Mesenteric fat pad (tissue), 1 donor: ENCODE data around the gene BLOC1S1. TPM values are rescaled to one million over a fixed set of nuclear protein-coding genes. Genes with fewer than 3 reads are reported as not detected.

Experiments
- DNase-seq: peaks from one replicate; pipeline ENCODE4 v3.0.0-alpha.2; 2020; ENCODE audit warnings: low spot score
- total RNA-seq: library from RNA; stranded (reverse); fragmentation: NEBNext Ultra II Directional; extraction: Animal tissue kit (Norgen Biotek cat#: 25700); gene quantifications from one replicate; pipeline ENCODE4 v1.2.1, GENCODE V29; 2021
- donor health status: DM: yes; HTN: yes; CAD: no.

BLOC1S1 gene
- total RNA-seq, 1 donor from 2014 or later: 136 TPM

DNA sequence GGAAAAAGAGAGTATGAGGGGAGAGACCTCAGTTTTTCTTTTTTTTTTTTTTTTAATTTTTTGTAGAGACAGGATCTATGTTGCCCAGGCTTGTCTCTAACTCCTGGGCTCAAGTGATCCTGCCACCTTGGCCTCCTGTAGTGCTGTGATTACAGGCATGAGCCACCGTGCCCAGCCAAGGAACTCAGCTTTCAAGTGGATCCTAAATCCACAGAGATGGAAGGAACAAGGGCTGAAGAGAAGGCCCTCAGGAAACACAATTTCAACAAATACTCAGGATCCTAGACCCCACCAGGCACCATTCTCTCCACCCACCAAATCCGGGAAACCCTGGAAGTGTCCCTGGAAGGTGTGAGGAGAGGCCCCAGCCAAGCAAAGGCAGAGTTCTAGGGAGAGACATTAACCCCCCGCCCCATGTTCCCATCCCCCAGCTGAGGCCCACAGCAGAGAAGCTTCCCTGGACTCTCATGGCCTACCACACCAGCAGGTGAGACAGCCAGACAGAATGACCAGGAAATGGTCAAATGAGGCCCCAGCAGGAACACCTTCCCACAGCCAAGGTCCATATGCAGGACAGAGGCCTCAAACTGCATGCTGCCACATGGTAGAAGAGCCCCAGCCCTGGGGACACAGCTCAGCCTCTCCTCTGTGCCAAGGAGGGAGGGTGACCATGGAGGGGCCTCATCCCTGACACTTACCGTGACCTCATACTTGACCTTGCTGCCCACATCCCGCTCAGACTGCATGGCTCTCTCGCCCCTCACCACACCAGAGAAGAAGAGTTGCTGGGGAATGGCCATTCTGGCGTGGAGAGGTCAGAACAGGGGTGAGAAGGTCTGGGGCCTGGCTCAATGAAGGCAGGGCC, 22.3 kb upstream of the BLOC1S1 start:
- no peak for DNase-seq

DNA sequence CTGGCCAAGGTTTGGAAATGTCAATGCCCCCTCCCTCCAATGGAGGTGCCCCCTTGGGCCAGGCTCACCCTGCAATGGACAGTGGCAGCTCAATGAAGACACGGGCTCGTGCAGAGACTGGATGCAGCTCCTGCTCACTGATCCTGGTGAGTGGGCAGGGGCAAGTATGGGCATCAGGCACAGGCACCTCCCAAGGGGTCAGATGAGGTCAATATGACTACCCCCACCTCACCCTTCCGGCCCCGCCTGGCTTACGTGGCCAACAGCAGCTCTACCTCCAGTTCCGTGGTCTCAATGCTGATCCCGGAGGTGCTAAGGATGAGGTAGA, 21.7 kb upstream of the BLOC1S1 start:
- DNase-seq: peak; percentile 68

DNA sequence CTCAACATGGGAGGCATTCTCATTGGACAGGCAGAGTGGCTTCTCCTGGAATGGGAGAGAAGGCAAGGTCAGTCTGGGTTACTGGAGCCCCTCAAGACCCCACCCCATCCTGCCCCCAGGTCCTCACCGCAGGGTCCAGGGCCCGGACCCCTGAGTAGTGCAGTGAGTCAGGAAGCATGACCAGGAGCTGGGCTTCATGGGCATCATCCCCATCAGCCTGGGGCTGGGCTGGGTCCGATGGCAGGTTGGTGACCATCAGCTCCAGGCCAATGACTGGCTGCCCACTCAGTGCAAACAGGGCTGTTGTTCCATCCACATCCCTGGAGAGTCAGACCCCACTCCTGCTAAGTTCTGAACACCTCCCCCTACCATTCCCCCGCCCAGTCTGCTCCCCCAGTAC, 21.2 kb upstream of the BLOC1S1 start:
- DNase-seq: peak; percentile 64

DNA sequence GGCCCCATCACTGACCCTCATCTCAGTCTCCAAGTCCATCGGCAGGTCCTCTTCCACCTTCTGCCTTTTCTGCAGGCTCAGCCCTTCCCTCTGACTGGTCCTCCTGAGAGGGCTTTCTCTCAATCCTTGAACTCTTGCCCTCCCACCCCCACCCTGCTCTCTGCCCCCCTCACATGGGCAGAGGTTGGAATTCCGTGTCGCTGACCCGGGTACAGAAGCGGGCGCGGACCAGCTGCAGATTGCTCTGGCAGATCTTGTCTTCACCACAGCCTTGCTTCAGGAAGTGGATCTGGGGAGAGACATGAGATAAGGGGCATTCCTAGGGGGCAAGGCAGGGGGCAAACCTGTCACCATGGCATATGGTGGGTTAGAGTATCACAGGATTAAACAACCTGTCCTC, 20.5 kb upstream of the BLOC1S1 start:
- peak; percentile 47 for DNase-seq

DNA sequence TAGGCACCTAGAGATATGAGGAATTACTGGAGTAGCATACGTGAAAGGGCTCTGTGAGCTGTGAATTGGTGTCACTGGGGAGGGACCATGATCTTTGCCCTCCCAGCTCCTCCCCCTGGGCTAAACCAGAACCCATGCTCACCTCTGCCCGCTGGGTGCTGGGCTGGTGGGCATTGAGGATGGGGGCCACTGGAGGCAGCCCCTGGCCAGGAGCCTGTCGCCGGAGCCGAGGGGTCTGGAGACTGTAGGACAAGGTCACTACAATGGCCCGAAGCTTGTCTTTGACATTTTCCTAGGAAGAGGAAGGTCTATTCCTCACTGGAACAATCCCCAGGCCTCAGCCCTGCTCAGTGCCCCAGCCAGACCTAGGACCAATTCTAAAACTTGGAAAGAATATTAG, 19.7 kb upstream of the BLOC1S1 start:
- DNase-seq: peak; percentile 83

DNA sequence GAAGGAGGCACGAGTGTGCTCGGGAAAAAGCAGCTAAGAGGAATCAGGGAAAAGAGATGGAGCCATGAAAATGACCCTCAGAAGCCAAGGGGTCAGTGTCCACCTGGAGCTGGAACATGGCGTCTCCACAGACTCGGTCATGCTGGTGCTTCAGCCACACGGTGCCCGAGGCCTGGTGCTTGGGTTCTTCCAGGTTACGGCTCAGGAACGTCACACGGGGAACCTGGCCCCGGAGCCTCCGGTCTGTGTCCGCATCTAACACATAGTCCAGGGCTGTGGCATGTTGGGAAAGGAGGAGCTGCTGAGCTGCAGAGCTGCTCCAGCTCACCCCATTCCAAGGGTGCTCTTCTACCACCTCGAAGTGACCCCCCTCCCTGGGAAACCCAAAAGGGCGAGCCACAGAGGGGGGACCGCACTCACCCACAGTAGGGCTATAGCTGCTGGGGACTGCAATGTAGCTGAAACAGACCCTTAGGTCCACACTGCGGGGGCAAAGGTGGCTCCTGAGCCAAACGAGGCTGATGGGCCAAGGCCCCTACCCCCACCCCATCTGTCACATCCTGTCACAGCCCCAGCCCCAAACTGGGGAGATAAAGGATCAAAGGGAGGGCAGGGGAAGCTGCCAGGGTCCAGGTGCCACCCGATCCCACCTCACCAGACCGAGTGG, 18.9 kb upstream of the BLOC1S1 start:
- DNase-seq: peak; percentile 75

DNA sequence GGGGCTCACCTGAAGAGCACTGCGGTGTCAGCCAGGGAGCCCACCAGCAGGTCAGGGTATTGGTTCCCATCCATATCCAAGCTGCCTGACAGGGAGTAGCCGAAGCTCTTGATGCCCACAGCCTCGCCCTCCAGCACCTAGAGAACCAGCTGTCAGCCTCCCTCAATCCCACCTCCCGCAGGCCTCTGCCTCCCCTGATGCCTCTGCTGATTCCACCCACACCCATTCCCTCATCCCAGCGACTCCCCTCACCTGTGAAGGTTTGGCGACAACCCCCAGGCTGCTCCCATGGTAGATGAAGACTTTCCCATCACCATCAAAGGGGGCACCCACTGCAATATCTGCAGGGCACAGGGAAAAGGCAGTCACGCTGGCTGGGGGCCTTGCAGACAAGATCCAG, 18.2 kb upstream of the BLOC1S1 start:
- DNase-seq: peak; percentile 55

DNA sequence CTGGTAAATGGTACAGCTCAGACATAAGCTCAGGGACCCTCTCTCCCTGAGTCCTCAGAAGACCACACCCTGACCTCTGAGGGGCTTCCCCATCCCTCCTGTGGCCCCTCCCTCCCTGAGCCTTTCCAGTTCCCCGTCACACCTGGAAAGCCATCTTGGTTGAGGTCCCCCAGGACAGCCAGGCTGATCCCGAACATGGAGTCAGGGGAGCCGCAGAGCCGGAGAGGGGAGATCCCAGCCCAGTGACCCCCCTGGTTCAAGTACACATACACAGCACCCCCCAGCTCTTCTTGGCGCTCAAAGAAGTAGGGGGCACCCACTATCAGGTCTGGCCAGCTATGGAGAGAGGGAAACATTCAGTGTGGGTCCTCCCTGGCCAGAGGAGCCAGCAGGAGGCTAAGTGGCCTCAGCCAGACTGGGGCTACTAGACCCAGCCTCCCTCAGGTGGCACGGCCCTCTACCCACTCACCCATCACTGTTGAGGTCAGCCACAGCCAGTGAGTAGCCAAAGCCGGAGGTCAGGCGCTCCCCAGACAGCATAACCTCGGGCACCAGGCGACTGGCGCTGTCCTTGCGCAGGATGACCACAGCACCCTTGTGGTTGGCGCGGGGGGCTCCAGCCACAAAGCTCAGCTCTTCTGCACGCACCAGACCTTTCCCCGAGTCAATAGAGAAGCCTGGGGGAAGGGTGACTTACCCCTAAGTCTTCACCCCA, 17.4 kb upstream of the BLOC1S1 start:
- peak; percentile 64 for DNase-seq

DNA sequence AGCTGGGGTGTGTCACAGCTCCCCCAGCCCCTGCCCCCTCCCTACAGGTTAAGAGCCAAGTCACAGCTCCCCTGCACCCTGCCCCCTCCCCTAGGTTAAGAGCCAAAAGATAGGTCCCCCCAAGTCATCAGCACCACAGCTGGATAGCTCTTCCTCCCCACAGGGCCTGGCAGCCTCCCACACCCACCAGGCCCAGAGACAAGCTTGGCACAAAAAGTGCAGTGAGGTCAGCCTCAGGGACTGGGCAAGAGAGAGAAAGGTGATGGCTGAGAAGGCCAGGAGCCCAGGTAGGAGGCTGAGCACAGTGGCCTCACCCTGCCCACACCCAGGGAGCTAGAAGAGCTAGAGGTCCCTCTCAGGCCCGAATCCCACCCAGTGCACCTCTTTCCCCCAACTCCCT, 16.9 kb upstream of the BLOC1S1 start:
- peak; percentile 53 for DNase-seq

DNA sequence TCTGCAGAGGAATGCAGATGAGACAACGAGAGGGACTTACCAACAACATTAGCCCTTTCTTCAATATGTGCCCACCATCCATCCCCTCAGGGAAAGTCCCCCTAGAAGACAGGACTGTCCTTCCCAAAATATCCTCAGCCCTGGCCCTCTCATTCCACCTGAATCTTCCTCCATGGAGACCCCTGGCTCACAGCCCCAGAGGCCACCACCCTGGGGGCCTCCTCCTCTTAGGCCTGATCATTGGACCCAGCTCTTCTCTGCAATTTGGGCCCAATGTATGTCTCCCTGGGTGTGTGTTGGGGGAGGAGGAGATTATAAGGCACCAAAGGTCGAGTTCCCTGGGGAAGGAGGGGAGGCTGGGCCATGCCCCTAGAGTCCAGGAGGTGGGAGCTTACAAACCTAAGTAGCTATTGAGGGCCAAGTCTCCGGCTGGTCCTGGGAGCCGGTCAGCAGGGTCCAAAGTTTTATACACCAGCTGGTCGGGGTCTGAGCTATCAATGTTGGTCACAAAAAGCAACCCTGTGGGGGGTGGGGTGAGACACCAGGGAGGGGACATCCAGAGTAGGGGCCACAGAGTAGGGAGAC, 16.3 kb upstream of the BLOC1S1 start:
- peak; percentile 76 for DNase-seq

DNA sequence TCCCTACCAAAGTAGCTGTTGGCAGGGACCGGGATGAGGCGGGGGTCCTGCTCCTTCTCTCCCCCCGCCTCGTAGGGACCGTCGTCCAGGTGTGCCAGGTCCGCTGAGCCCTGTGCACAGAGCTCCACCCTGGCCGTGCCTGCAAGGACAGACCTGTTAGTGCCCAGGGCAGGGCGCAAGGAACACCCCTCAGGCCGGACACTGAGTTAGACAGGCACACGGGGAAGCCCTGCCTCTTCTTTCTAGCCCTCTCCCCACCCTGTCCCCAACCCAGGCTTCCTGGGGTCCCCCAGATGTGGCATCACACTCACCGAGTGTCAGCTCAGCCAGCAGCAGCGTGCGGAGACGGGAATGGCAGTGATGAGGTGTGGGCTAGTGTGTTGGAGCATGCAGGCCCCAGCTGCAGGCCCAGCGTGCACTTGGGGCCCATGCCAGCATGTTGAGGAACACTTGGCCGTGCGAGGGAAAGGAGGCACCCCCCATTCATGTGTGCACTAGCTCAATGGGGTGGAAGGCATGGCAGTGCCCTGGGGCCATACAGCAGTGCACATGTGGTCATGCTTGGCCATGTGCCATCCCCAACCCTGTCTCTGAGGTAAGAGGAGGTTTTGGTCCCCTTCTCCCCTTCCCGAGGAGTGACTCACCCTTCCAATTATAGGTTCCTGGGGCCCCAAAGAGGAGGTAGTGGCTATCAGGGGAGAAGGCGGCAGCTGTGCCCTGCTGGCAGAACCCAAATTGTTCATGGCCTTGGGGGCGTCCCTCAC, 15.4 kb upstream of the BLOC1S1 start:
- peak; percentile 57 for DNase-seq

DNA sequence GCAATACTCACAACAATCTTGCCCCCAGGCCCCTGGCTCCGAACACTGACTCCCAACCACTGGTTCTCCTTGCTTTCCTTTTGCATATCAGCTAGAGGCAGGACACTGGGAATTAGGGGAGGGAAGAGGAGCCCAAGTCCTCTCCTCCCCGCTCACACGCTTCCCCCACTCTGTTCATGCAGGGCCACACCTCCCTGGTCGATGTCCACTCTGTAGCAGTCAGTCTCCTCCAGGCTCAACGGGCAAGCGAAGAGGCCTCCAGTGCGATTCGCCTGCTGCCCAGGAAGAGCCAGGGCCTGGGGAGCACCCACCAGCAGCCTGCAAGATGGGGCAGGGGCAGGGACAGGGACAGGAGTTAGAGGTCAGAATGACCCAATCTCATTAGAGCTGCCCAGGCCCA, 13.0 kb upstream of the BLOC1S1 start:
- no peak for DNase-seq

DNA sequence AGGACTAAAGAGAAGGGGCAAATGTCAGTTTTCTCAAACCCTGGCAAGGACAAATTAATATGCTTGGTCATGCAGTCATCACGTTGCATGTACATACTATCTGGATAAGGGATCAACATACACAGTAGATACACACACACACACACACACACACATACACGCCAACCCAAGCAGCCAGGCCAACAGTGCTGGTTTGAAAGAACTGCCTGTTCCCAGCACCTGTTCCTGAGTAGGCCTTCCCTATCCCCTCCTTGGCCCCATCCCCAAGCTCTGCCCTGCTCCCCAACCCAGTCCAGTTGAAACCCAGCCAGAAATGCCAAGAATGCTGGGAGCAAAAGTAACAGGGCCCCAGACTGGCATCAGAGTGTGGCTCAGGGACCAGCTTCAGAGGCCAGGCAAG, 12.6 kb upstream of the BLOC1S1 start:
- DNase-seq: no peak

DNA sequence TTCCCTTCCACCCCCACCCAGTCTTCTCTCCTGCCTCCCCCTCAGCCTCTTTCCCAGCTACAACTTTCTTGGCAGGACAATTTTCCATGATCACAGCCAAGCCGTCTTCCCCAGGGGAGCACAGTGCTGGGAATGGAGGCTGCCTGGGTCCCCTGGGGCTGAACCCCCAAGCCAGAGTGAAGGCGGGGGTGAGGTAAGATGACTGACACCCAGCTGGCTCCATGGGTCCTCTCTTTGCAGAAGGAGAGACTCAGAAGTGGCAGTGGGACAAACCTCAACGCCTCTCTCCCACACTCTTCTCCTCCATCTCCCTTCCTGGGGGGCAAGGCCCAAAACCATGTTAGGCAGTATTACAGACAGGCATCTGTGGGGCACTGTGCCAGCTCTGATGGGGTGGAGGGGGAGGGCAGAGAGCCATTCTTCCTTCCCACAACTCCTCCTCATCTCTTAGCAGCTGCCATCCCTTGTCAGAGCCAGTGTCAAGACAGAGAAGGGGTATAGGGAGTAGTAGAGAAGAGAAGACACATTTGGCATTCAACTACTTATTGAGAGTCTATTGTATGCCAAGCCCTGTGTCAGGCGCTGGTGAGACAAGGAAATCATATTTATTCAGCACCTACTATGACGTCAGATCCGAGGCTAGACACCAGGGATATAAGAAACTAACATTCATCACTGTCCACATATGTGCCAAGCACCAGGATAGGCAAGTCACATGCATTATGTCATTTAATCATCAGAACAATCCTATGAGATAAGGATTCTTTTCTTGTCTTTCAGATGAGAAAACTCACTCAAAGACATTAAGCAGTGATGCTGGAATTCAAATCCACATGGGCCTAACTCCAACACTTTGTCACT, 11.7 kb upstream of the BLOC1S1 start:
- DNase-seq: no peak

DNA sequence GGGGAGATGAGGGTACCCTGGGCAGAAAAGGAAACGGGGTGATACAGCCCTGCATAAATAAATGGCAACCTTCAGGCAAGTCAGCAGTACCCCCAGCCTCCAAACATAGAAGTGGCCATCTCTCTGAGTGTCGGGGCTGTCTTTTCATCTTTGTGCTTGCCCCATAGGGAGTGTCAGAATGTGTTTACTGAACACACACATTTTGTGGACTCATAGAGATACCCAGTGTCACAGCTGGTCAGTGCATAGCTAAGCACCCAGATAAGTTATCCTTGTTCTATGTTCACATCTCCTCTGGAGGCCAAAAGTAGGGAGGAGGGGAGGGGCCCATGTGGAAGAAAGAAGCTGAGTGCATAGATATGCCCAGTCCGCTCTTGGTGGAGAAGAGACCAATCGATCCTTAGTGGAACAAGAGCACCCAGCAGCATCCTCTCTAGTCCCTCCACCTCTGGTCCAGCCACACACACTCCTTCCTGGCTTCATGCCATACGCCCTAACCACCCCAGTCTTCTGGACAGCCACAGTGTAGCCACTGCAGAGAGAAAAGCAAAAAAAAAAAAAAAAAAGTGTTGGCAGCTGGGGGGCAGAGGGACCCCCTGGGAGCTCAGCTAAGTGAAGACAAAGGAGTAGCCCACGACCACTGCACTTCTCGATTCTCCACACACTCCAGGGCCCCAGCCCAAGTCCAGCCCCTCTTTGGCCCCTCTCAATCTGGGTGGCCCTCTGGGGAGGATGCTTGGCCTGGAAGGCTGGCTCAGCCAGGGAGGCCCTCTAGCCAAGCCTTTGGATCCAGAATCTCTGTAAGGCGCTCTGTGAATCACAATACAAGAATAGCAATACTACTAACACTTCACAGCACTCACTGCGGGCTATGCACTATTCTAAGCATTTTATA, 10.8 kb upstream of the BLOC1S1 start:
- no peak for DNase-seq

DNA sequence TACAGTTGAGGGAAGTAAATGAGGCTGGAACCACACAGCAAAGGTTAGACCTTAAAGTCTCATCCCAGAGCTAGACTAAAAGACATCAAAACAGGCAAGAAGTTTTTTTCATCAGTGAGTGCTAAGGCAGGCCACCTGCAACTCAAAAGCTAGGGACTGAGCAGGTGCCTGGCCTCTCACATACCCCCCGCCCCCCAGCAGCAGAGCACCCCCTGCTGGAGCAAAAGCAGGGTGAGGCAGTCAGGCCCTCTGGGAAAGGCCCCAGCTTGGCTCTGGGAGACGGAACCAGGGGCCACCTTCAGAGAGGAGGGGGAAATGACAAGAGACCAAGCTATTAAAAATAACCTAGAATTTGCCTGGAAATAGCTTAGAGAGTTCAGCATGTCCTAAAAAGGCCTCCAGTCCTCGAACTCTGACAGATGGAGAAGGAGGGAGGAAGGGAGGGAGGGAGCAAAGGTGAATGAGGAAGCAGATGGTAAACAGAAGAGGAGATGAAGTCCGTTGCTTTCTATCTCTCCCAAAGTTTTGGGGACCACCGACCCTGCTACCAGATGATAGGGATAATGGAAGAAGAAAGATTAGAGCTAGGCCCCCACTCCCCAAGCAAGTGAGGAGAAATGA, 10.0 kb upstream of the BLOC1S1 start:
- DNase-seq: no peak

DNA sequence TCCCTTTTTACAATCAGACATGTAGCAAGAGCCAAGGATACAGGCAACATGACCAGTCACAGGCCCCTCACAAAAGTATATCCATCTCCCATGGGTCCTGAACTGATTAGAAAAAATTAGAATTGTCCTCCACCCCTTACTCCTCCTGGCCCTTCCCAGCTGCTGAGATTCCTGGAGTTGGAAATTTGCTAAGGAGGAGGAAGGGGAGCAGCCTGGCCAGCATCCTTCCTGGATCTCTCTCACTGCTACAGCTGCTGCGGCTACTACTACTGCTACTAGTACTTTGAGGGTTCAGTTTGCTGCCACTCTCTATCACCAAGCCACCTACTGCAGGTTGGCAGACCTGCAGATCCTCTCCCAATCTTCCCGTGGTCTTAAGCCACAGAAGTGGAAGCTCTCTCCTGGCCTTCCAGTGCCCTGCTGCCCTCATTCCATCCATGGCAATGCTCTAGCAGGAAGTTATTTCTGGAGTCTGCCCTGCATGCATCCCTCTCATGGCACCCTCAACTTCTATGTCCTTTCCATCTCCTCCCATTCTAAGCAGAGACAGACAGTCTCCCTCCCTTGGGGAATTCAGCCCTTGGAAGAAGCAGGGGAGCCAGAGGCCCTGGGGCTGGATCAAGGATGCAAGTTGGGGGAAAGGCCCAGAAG, 9.2 kb upstream of the BLOC1S1 start:
- no peak for DNase-seq

DNA sequence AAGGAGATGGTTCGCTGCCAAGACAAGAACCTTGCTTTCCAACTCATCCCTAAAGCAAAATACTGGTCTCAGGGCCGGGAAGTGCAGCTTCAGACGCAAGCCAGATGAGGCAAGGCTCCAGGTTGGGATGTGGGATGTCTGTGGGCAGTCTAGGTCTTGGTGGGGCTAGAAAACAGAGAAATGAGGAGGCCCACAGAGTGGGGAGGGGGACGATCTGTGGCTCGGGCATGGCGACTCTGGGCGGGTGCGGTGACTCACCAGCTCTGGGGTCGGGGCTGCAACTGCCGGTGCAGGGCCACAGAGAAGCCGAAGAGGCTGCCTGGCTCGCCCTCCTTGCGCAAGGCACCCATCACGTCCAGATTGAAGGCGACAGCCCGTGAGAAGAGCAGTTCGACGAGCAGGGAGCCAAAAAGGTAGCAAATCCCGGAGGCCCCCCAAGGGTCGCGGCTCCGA, 8.6 kb upstream of the BLOC1S1 start:
- DNase-seq: no peak
